IMR-90 (cell line): Measurements from ENCODE around the gene PCBP1. TPM values are rescaled to one million over a fixed set of nuclear protein-coding genes. Genes with fewer than 3 reads are reported as not detected.

Experiments
- ATAC-seq: fragments of 200-7000 bp; cut with Tn5 transposase; 2 replicates; pipeline ENCODE4 v1.9.1; 2020; ENCODE audit warnings: low read depth, mild to moderate bottlenecking, moderate library complexity
- BruUV-seq: library from RNA; stranded (reverse); fragments of 400-500 nt; replicated peaks from 2 replicates; lab custom pipeline; 2021; lab: Mats Ljungman, UMichigan
- CTCF ChIA-PET: fragments of 300-600 bp; formaldehyde crosslinking; extraction: SDS; loops from one replicate; lab custom pipeline; 2021; ENCODE audit warnings: antibody characterized with exemption; lab: Yijun Ruan, JAX
- POLR2A ChIA-PET: fragments of 300-600 bp; sonication (Branson Sonifier 250); formaldehyde crosslinking; loops from one replicate; lab custom pipeline; 2022; ENCODE audit warnings: antibody characterized with exemption; ENCODE audit not compliant: unreplicated experiment; lab: Charles Lee
- DNase-seq: peaks from one replicate; pipeline ENCODE4 v3.0.0; 2013
- H2AFZ ChIP-seq: replicated peaks from 2 replicates; pipeline ENCODE3; 2013; ENCODE audit warnings: low read length, mild to moderate bottlenecking; ENCODE audit not compliant: poor library complexity
- H2AK5ac ChIP-seq: 2 replicates; pipeline ENCODE4 v1.6.1; 2013; ENCODE audit warnings: low read depth, low read length, inconsistent platforms
- H2AK9ac ChIP-seq: replicated peaks from 2 replicates; pipeline ENCODE3; 2013; ENCODE audit warnings: mild to moderate bottlenecking, low read depth, low read length, moderate library complexity; ENCODE audit not compliant: poor library complexity
- H2BK120ac ChIP-seq: 2 replicates; pipeline ENCODE4 v1.6.1; 2013; ENCODE audit warnings: low read depth, low read length, inconsistent platforms
- H2BK15ac ChIP-seq: 3 replicates; pipeline ENCODE4 v1.6.1; 2013; ENCODE audit warnings: low read depth, low read length, inconsistent platforms
- H2BK20ac ChIP-seq: 2 replicates; pipeline ENCODE4 v1.6.1; 2013; ENCODE audit warnings: low read depth, mild to moderate bottlenecking, inconsistent platforms, low read length, moderate library complexity
- H2BK5ac ChIP-seq: 2 replicates; pipeline ENCODE4 v1.6.1; 2013; ENCODE audit warnings: mild to moderate bottlenecking, low read depth, low read length, inconsistent platforms; ENCODE audit not compliant: poor library complexity, severe bottlenecking
- H3K14ac ChIP-seq: replicated peaks from 2 replicates; pipeline ENCODE4 v1.6.1; 2013; ENCODE audit warnings: low read depth, low read length, inconsistent platforms
- H3K18ac ChIP-seq: 2 replicates; pipeline ENCODE4 v1.6.1; 2013; ENCODE audit warnings: low read depth, low read length, control low read depth
- H3K23ac ChIP-seq: 2 replicates; pipeline ENCODE4 v1.6.1; 2013; ENCODE audit warnings: low read depth, low read length, inconsistent platforms
- H3K27ac ChIP-seq: 2 replicates; pipeline ENCODE4 v1.5.1; 2013; ENCODE audit warnings: mild to moderate bottlenecking, control low read depth, low read length; ENCODE audit not compliant: insufficient read depth
- H3K27me3 ChIP-seq: 2 replicates; pipeline ENCODE4 v1.6.1; 2013; ENCODE audit warnings: low read length; ENCODE audit not compliant: control insufficient read depth, insufficient read depth
- H3K36me3 ChIP-seq: 2 replicates; pipeline ENCODE4 v1.6.1; 2013; ENCODE audit warnings: low read length, mixed read lengths; ENCODE audit not compliant: control insufficient read depth, insufficient read depth
- H3K4ac ChIP-seq: 2 replicates; pipeline ENCODE4 v1.6.1; 2013; ENCODE audit warnings: low read depth, low read length, inconsistent platforms
- H3K4me1 ChIP-seq: 2 replicates; pipeline ENCODE4 v1.6.1; 2013; ENCODE audit warnings: low read length, mixed read lengths; ENCODE audit not compliant: control insufficient read depth, insufficient read depth
- H3K4me2 ChIP-seq: 2 replicates; pipeline ENCODE4 v1.6.1; 2013; ENCODE audit warnings: low read depth, mild to moderate bottlenecking, control low read depth, low read length, moderate library complexity
- H3K4me3 ChIP-seq: 2 replicates; pipeline ENCODE4 v1.5.1; 2013; ENCODE audit warnings: low read depth, mild to moderate bottlenecking, control low read depth, low read length, moderate library complexity; ENCODE audit not compliant: insufficient read depth
- H3K56ac ChIP-seq: 2 replicates; pipeline ENCODE4 v1.6.1; 2013; ENCODE audit warnings: low read length, inconsistent platforms; ENCODE audit not compliant: insufficient read depth; ENCODE audit errors: extremely low read depth
- H3K79me1 ChIP-seq, 2 experiments: 2 replicates each; pipeline ENCODE4 v1.6.1; 2013; ENCODE audit warnings: low read length in 2 of 2, inconsistent platforms in 1 of 2, low read depth in 1 of 2
- H3K9ac ChIP-seq: 2 replicates; pipeline ENCODE4 v1.6.1; 2013; ENCODE audit warnings: low read depth, low read length, control low read depth
- H3K9me1 ChIP-seq: 2 replicates; pipeline ENCODE4 v1.6.1; 2013; ENCODE audit warnings: low read length, inconsistent platforms; ENCODE audit not compliant: insufficient read depth
- H3K9me3 ChIP-seq: 2 replicates; pipeline ENCODE4 v1.6.1; 2013; ENCODE audit warnings: low read length; ENCODE audit not compliant: control insufficient read depth, insufficient read depth
- H4K20me1 ChIP-seq: 2 replicates; pipeline ENCODE4 v1.6.1; 2013; ENCODE audit warnings: low read length, inconsistent platforms; ENCODE audit not compliant: insufficient read depth
- H4K5ac ChIP-seq: 2 replicates; pipeline ENCODE4 v1.6.1; 2013; ENCODE audit warnings: mild to moderate bottlenecking, low read depth, low read length, control low read depth
- H4K8ac ChIP-seq, 2 experiments: 2 replicates each; pipeline ENCODE4 v1.6.1; 2013; ENCODE audit warnings: low read depth in 2 of 2, low read length in 2 of 2, control low read depth in 1 of 2, inconsistent platforms in 1 of 2
- H4K91ac ChIP-seq: 2 replicates; pipeline ENCODE4 v1.6.1; 2013; ENCODE audit warnings: low read depth, low read length, inconsistent platforms; ENCODE audit not compliant: insufficient read depth
- BHLHE40 ChIP-seq: fragments of 150-350 bp; IDR thresholded peaks from 2 replicates; pipeline ENCODE4 v1.6.1; 2016; ENCODE audit warnings: mild to moderate bottlenecking, low read depth, low read length
- CEBPB ChIP-seq: IDR thresholded peaks from 2 replicates; pipeline ENCODE4 v1.6.1; 2012; ENCODE audit warnings: low read depth, low read length, improper control_type of control experiment
- CHD1 ChIP-seq: IDR thresholded peaks from 2 replicates; pipeline ENCODE4 v1.6.1; 2012; ENCODE audit warnings: low read depth, low read length, improper control_type of control experiment
- CTCF ChIP-seq: conservative IDR thresholded peaks from 2 replicates; pipeline ENCODE4 v1.5.1; 2012; ENCODE audit warnings: mild to moderate bottlenecking, low read depth, low read length, improper control_type of control experiment
- ELK1 ChIP-seq: fragments of 150-350 bp; IDR thresholded peaks from 2 replicates; pipeline ENCODE4 v1.6.1; 2016; ENCODE audit warnings: low read depth, mild to moderate bottlenecking, low read length, moderate library complexity, borderline replicate concordance
- MAFK ChIP-seq: IDR thresholded peaks from 2 replicates; pipeline ENCODE4 v1.6.1; 2012; ENCODE audit warnings: low read depth, low read length, improper control_type of control experiment
- MXI1 ChIP-seq: IDR thresholded peaks from 2 replicates; pipeline ENCODE4 v1.6.1; 2012; ENCODE audit warnings: low read depth, mild to moderate bottlenecking, low read length, moderate library complexity, borderline replicate concordance
- NFE2L2 ChIP-seq: fragments of 150-350 bp; IDR thresholded peaks from 2 replicates; pipeline ENCODE4 v1.6.1; 2016; ENCODE audit warnings: low read depth, mild to moderate bottlenecking, low read length
- RAD21 ChIP-seq: IDR thresholded peaks from 2 replicates; pipeline ENCODE4 v1.6.1; 2012; ENCODE audit warnings: low read length, improper control_type of control experiment
- RCOR1 ChIP-seq: IDR thresholded peaks from 2 replicates; pipeline ENCODE4 v1.6.1; 2012; ENCODE audit warnings: mild to moderate bottlenecking, low read length, improper control_type of control experiment; ENCODE audit not compliant: insufficient replicate concordance
- RFX5 ChIP-seq: IDR thresholded peaks from 2 replicates; pipeline ENCODE4 v1.8.0; 2012; ENCODE audit warnings: low read depth, mild to moderate bottlenecking, low read length, moderate library complexity
- SMC3 ChIP-seq: fragments of 150-350 bp; IDR thresholded peaks from 2 replicates; pipeline ENCODE4 v1.6.1; 2016; ENCODE audit warnings: low read depth, mild to moderate bottlenecking, antibody characterized with exemption, low read length, moderate library complexity
- USF2 ChIP-seq: fragments of 150-350 bp; IDR thresholded peaks from 2 replicates; pipeline ENCODE4 v1.6.1; 2017; ENCODE audit warnings: mild to moderate bottlenecking, antibody characterized with exemption, low read length, low read depth
- WGBS, 2 experiments: methylation state at CpG; one replicate each; pipeline versions ENCODE4 v1.1.5 to v1.1.7; 2013; ENCODE audit warnings: missing lambda C conversion rate in 2 of 2; ENCODE audit not compliant: insufficient read length in 1 of 2; ENCODE audit errors: extremely low coverage in 2 of 2; 5-methylcytosine and 5-hydroxymethylcytosine counted together
- dilution Hi-C: fragments of 300-500 bp; cut with HindIII; formaldehyde crosslinking; loops from one replicate; pipeline ENCODE4 v1.14.3; 2018; ENCODE audit warnings: low sequenced_read_pairs; ENCODE audit not compliant: unreplicated experiment
- in situ Hi-C: fragments of 300-500 bp; cut with MboI; formaldehyde crosslinking; loops from 3 replicates; pipeline ENCODE4 v1.14.3; 2019; ENCODE audit warnings: low sequenced_read_pairs, inconsistent platforms, mixed read lengths
- intact Hi-C: fragments of 100-400 bp; cut with micrococcal nuclease; formaldehyde crosslinking; loops from 2 replicates; pipeline ENCODE4 v1.10.0; 2022
- polyA plus RNA-seq, 3 experiments: library from polyadenylated mRNA; depleted of rRNA; stranded (reverse); fragments of >200 nt; gene quantifications; 2 replicates each; pipeline ENCODE4 v1.2.3, GENCODE V29; 2012; ENCODE audit warnings: low replicate concordance in 1 of 3
- total RNA-seq: library from RNA; depleted of rRNA; stranded (reverse); fragments of >200 nt; gene quantifications from 2 replicates; pipeline ENCODE4 v1.2.3, GENCODE V29; 2012

Gene PCBP1
- total and polyA plus RNA-seq, 2 of the 4 experiments (the other 2 are of a cell fraction): 33.7 to 166 TPM

- Histone ChIP-seq H2BK120ac (peak overlapping the region; percentile 55), H3K56ac (no peak overlapping the region), H2AK9ac (peak overlapping the region; percentile 91), H2AK5ac (peak overlapping the region; percentile 94), H3K9me1 (peaks cover 13% of the 10 kb centered on the region), H4K8ac (peak overlapping the region; percentile 98 to 100), H3K9me3 (no peaks in the 10 kb centered on the region), H2BK5ac (peak overlapping the region; percentile 73), H4K5ac (peak overlapping the region; percentile 40), H3K9ac (no peak overlapping the region), H4K91ac (peak overlapping the region; percentile 93), H3K4ac (peak overlapping the region; percentile 86), H3K79me1 (peaks cover 0 to 3% of the 10 kb centered on the region in 2 experiments; a peak in 1 of 4 replicates), H3K23ac (peak overlapping the region; percentile 60; the same call in 1 of the 2 replicates), H4K20me1 (no peaks in the 10 kb centered on the region), H3K27ac (peak overlapping the region; percentile 99), H2BK15ac (peak overlapping the region; percentile 79; the same call in 2 of the 3 replicates), H3K27me3 (no peaks in the 10 kb centered on the region), H3K36me3 (no peaks in the 10 kb centered on the region), H2BK20ac (peak overlapping the region; percentile 64), H3K14ac (peak overlapping the region; percentile 51), H3K4me2 (peak overlapping the region; percentile 13; the same call in 1 of the 2 replicates), H2AFZ (peak overlapping the region; percentile 88), H3K4me1 (peaks cover 17% of the 10 kb centered on the region), H3K4me3 (no peak overlapping the region), H3K18ac (peak overlapping the region; percentile 63; the same call in 1 of the 2 replicates)
- ATAC-seq: peak; percentile 52
- WGBS, 2 experiments: 59% methylated on average over 12 of the region's 20 CpGs; no CpG with 5 or more reads in 1 of the 2 experiments
- in situ Hi-C loops: no loop called here
- intact Hi-C loops: no loop called here
- ChIA-PET CTCF (interaction anchor here (1.6 kb wide), 1 partner anchor 82 kb away, joined by 6 read pairs; no protein-coding TSS in a partner anchor), POLR2A (no interaction called here)
- BruUV-seq: no TSS peak
- dilution Hi-C loops: no loop called here
- DNase-seq: peak; percentile 50
- TF ChIP-seq CEBPB (no peak), RAD21 (no peak), NFE2L2 (no peak), CHD1 (no peak), MAFK (no peak), CTCF (no peak), SMC3 (no peak), BHLHE40 (no peak), MXI1 (no peak), RFX5 (no peak), USF2 (no peak), ELK1 (no peak), RCOR1 (no peak)
Measured at GRCh38 chr2:70123051-70123828, 36.0 kb downstream of the PCBP1 start.
